Activated CD4-positive, alpha-beta T cell treated with anti-CD3 and anti-CD28 coated beads, Interleukin-2, amount 50 U/mL, for 24 hours (primary cell): ENCODE measurements around the gene NES.
"Not testable (repeated sequence)": the region's sequence is repeated elsewhere in the genome, so short reads cannot be mapped to it uniquely, and the experiment has no call there.

ENCODE experiments used
- DNase-seq, 2 donors: peaks; one replicate each; pipeline ENCODE4 v3.0.0-alpha.2; 2020; ENCODE audit warnings: low read depth in 1 of 2, low spot score in 1 of 2

Gene NES

GRCh38 chr1:156645666-156646065 lies 31.5 kb downstream of the NES start:
- no peak for DNase-seq

- DNase-seq = no peak
Observed at GRCh38 chr1:156645056-156645455, 32.2 kb downstream of the NES start.

GRCh38 chr1:156644640-156645039 lies 32.6 kb downstream of the NES start:
- DNase-seq = no peak

GRCh38 chr1:156644146-156644545 lies 33.1 kb downstream of the NES start:
- DNase-seq = no peak

GRCh38 chr1:156643778-156644092 lies 33.5 kb downstream of the NES start:
- DNase-seq = no peak

- no peak for DNase-seq
Observed at GRCh38 chr1:156643049-156643777, 34.0 kb downstream of the NES start.

GRCh38 chr1:156642265-156643048 lies 34.8 kb downstream of the NES start:
- no peak for DNase-seq

GRCh38 chr1:156641761-156642264 lies 35.4 kb downstream of the NES start, which contains the start of gene BCAN:
Gene BCAN, plus strand, starts transcription at chr1:156642117. Its CDS starts 3,938 bp downstream, at chr1:156646055.
- DNase-seq = no peak

- no peak for DNase-seq
Observed at GRCh38 chr1:156640842-156641706, 36.1 kb downstream of the NES start.

- no peak for DNase-seq
Observed at GRCh38 chr1:156639601-156640101, 37.6 kb downstream of the NES start.

- no peak for DNase-seq
Observed at GRCh38 chr1:156638189-156638985, 38.8 kb downstream of the NES start.

GRCh38 chr1:156632355-156632754 lies 44.9 kb downstream of the NES start:
- no peak for DNase-seq

GRCh38 chr1:156631152-156631551 lies 46.1 kb downstream of the NES start:
- not testable (repeated sequence) for DNase-seq

GRCh38 chr1:156629823-156630449 lies 47.3 kb downstream of the NES start:
- DNase-seq = no peak

- no peak for DNase-seq
Observed at GRCh38 chr1:156627313-156627880, 49.8 kb downstream of the NES start.

- DNase-seq = no peak
Observed at GRCh38 chr1:156626079-156626438, 51.1 kb downstream of the NES start.

- peak; percentile 36 to 49 for DNase-seq
Observed at GRCh38 chr1:156625436-156626078, 51.6 kb downstream of the NES start.

- no peak for DNase-seq
Observed at GRCh38 chr1:156624814-156625435, 52.3 kb downstream of the NES start.
